Naive B cell (primary cell): ENCODE measurements around the gene KLHDC4. TPM values are rescaled to one million over a fixed set of nuclear protein-coding genes. Genes with fewer than 3 reads are reported as not detected.
A peak's percentile ranks its signal among the peaks of the same experiment; 100 is the strongest.
"Not testable (repeated sequence)": the region's sequence is repeated elsewhere in the genome, so short reads cannot be mapped to it uniquely, and the experiment has no call there.

Source experiments
- ATAC-seq, 2 donors: fragments of 150-1000 bp; cut with Tn5 transposase; 2 replicates each; pipeline ENCODE4 v1.10.0; 2021; ENCODE audit warnings: low read depth in 2 of 2, mild to moderate bottlenecking in 2 of 2, moderate library complexity in 2 of 2
- DNase-seq: peaks from one replicate; pipeline ENCODE4 v3.0.0; 2022
- H3K27ac Mint-ChIP-seq, 6 donors: one replicate each; pipeline ENCODE4 v1.8.0; 2020 to 2022; ENCODE audit warnings: mild to moderate bottlenecking in 6 of 6, mixed read lengths in 6 of 6, moderate library complexity in 5 of 6, inconsistent platforms in 2 of 6
- H3K27me3 Mint-ChIP-seq, 3 donors: one replicate each; pipeline ENCODE4 v1.8.0; 2021 to 2022; ENCODE audit warnings: mixed read lengths in 3 of 3, mild to moderate bottlenecking in 1 of 3
- H3K36me3 Mint-ChIP-seq, 2 donors: one replicate each; pipeline ENCODE4 v1.8.0; 2020 to 2022; ENCODE audit warnings: mixed read lengths in 2 of 2, inconsistent platforms in 1 of 2, mild to moderate bottlenecking in 1 of 2
- H3K4me1 Mint-ChIP-seq, 3 donors: one replicate each; pipeline ENCODE4 v1.8.0; 2020 to 2022; ENCODE audit warnings: mixed read lengths in 3 of 3, inconsistent platforms in 1 of 3, mild to moderate bottlenecking in 1 of 3, moderate library complexity in 1 of 3
- H3K4me3 Mint-ChIP-seq, 8 donors: one replicate each; pipeline ENCODE4 v1.8.0; 2020 to 2022; ENCODE audit warnings: mild to moderate bottlenecking in 8 of 8, mixed read lengths in 8 of 8, moderate library complexity in 8 of 8, inconsistent platforms in 2 of 8
- H3K9me3 Mint-ChIP-seq, 7 donors: one replicate each; pipeline ENCODE4 v1.8.0; 2020 to 2022; ENCODE audit warnings: mixed read lengths in 7 of 7, mild to moderate bottlenecking in 5 of 7, inconsistent platforms in 2 of 7, moderate library complexity in 1 of 7
- polyA plus RNA-seq, 6 donors: library from polyadenylated mRNA; unstranded; fragments of 300-500 nt; fragmentation: Illumina TruSeq; gene quantifications; one replicate each; pipeline ENCODE4 v1.2.3, GENCODE V29; 2021; ENCODE audit warnings: low read depth in 6 of 6

Gene KLHDC4
- polyA plus RNA-seq, 6 donors from 2014 or later = 15.9 to 25.5 (median 20.0) TPM

DNA sequence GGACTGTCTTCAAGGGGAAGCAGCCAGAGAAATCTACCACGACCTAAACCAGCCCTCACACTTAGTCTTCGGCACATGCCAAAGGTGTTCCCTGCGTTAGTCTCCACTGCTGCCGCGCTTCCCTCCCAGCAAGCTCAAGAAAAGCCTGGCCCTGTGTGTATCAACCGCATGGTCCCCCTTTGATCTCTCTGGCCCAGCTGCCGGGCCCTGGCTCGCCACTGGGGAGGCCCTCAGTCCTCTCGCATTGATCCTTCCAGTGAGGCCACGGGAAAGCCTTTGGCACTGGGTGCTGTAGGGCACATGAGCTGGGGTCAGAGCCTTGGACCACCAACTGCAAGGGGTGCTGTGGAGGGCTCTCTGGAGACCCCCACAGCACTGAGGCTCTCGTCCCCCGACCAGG, 29.6 kb upstream of the KLHDC4 start:
- Mint-ChIP-seq H3K36me3 (no peaks in the 10 kb centered on the region), H3K9me3 (peaks cover 0 to 2% (median 0%) of the 10 kb centered on the region in 7 donors), H3K27ac (no peak overlapping the region)

DNA sequence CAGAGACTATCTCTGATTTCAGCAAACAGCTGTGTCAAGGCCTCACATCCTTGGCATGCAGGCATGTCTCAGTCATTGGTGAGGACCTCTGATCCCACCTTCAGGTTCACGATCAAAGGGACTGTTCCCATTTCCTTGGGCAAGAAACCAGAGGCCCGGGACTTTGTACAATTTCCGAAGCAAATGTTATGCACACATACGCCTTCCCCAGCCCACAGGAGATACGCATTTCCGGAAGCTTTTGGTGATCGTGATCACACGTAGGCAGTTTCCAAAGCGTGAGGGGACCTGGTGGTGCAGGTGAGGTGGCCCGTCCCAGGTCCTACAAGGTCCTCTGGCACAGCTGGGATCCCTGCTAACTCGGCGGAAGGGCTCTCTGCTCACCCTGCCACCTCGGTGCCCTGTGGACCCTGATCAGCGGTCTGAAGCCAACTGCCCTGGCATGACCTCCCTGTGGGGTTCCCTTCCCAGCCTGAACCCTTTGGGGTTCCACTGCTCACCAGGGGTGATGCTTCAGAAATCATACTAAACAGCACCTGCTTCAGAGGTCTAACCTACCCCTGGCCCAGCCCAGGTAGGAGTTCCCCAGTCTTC, 28.8 kb upstream of the KLHDC4 start:
- no peak for DNase-seq
- H3K4me3 Mint-ChIP-seq = peak overlapping the region in 1 of 8 donors; percentile 29
- H3K27ac Mint-ChIP-seq = no peak overlapping the region
- no peaks in the 10 kb centered on the region for H3K4me1 Mint-ChIP-seq
- no peaks in the 10 kb centered on the region for H3K36me3 Mint-ChIP-seq
- H3K9me3 Mint-ChIP-seq = peaks cover 0 to 2% (median 0%) of the 10 kb centered on the region in 7 donors
- H3K27me3 Mint-ChIP-seq = peaks cover 0 to 6% (median 0%) of the 10 kb centered on the region in 3 donors
- no peak for ATAC-seq

More for the DNA sequence above, 29.6 kb upstream of the KLHDC4 start:
- Mint-ChIP-seq H3K4me3 (no peak overlapping the region), H3K4me1 (no peaks in the 10 kb centered on the region), H3K27me3 (peaks cover 0 to 6% (median 0%) of the 10 kb centered on the region in 3 donors)
- ATAC-seq = no peak
- DNase-seq = no peak

- ATAC-seq (no peak), DNase-seq (no peak)
- Mint-ChIP-seq H3K36me3 (no peaks in the 10 kb centered on the region), H3K9me3 (no peaks in the 10 kb centered on the region), H3K27me3 (no peaks in the 10 kb centered on the region), H3K4me3 (no peak overlapping the region), H3K4me1 (no peaks in the 10 kb centered on the region), H3K27ac (no peak overlapping the region)
Measured at GRCh38 chr16:87792205-87792565, 26.4 kb upstream of the KLHDC4 start.

GRCh38 chr16:87791295-87792204, 25.8 kb upstream of the KLHDC4 start:
- Mint-ChIP-seq H3K4me1 (no peaks in the 10 kb centered on the region), H3K4me3 (no peak overlapping the region), H3K27ac (no peak overlapping the region), H3K27me3 (no peaks in the 10 kb centered on the region), H3K36me3 (no peaks in the 10 kb centered on the region), H3K9me3 (no peaks in the 10 kb centered on the region)
- DNase-seq = no peak
- ATAC-seq = no peak

DNA sequence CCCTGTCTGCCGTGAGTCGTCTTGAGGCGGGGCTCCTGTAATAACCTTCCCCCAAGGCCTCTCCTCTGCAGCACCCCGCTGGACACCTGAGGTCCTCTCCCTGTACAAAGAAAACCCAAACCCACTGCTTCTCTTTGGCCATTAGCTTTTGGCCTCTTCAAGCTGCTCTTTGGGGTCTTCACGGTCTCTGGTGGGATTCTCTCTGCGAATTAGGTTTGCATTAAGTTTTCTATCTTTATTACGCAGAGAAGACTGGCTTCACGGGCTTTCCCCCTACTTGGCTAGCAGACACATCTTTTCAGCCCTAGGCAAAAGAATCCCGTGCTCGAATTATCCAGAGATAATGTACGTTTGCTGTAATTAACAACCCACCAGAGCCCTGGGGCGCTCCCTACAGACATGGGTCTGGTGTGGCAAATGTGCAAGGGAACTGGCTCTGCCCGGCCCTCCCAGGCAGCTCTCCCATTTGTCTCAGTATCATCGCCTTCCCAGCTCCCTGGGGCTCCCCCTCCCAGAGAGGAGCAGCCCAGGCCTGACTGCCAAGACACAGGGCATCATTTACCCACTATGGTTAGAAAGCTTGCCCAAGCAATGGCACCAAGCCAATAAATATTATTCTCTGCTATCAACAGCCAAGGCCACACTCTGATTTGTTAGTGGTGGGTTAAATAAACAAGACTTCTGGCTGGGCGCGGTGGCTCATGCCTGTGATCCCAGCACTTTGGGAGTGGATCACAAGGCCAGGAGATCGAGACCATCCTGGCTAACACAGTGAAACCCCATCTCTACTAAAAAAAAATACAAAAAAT, 24.7 kb upstream of the KLHDC4 start:
- ATAC-seq = no peak
- Mint-ChIP-seq H3K4me1 (no peaks in the 10 kb centered on the region), H3K36me3 (no peaks in the 10 kb centered on the region), H3K27ac (no peak overlapping the region), H3K9me3 (no peaks in the 10 kb centered on the region), H3K4me3 (no peak overlapping the region), H3K27me3 (no peaks in the 10 kb centered on the region)
- no peak for DNase-seq

- DNase-seq (no peak), ATAC-seq (no peak)
- Mint-ChIP-seq H3K27me3 (no peaks in the 10 kb centered on the region), H3K4me3 (no peak overlapping the region), H3K9me3 (no peaks in the 10 kb centered on the region), H3K27ac (peak overlapping the region in 1 of 6 donors; percentile 76), H3K4me1 (no peaks in the 10 kb centered on the region), H3K36me3 (no peaks in the 10 kb centered on the region)
Measured at GRCh38 chr16:87789437-87790291, 23.9 kb upstream of the KLHDC4 start.

DNA sequence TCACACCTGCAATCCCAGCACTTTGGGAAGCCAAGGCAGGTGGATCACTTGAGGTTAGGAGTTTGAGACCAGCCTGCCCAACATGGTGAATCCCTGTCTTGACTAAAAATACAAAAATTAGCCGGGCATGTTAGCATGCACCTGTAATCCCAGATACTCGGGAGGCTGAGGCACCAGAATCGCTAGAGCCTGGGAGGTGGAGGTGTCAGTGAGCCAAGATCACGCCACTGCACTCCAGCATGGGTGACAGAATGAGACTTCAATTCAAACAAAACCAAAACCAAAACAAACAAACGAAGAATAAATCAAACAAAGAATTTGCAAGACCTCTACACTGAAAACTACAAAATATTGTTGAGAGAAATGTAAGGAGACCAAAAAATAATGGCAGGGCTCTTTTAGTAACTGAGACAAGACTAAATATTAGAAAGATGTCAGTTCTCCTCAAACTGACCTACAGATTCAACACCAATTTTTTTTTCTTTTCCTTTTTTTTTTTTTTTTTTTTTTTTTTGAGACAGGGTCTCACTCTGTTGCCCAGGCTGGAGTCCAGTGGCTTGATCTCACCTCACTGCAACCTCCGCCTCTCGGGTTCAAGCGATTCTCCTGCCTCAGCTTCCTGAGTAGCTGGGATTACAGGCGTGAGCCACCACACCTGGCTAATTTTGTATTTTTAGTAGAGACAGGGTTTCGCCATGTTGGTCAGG, 23.1 kb upstream of the KLHDC4 start:
- ATAC-seq, DNase-seq, H3K36me3 Mint-ChIP-seq, H3K27ac Mint-ChIP-seq, H3K9me3 Mint-ChIP-seq, H3K4me1 Mint-ChIP-seq, H3K4me3 Mint-ChIP-seq, H3K27me3 Mint-ChIP-seq: not testable (repeated sequence)

- not testable (repeated sequence) for ATAC-seq, H3K36me3 Mint-ChIP-seq, H3K27ac Mint-ChIP-seq, H3K9me3 Mint-ChIP-seq, DNase-seq, H3K4me1 Mint-ChIP-seq, H3K27me3 Mint-ChIP-seq, H3K4me3 Mint-ChIP-seq
Measured at GRCh38 chr16:87787451-87788091, 21.8 kb upstream of the KLHDC4 start.

GRCh38 chr16:87784812-87785211, 19.0 kb upstream of the KLHDC4 start:
- Mint-ChIP-seq H3K36me3 (no peaks in the 10 kb centered on the region), H3K9me3 (peaks cover 0 to 14% (median 7%) of the 10 kb centered on the region in 7 donors), H3K27ac (no peak overlapping the region), H3K27me3 (no peaks in the 10 kb centered on the region), H3K4me3 (no peak overlapping the region), H3K4me1 (peaks cover 7 to 21% (median 17%) of the 10 kb centered on the region in 3 donors)
- no peak for DNase-seq
- ATAC-seq = no peak

GRCh38 chr16:87782033-87782432, 16.2 kb upstream of the KLHDC4 start:
- no peaks in the 10 kb centered on the region for H3K27me3 Mint-ChIP-seq
- ATAC-seq (no peak), DNase-seq (no peak)
- H3K4me3 Mint-ChIP-seq = no peak overlapping the region
- H3K36me3 Mint-ChIP-seq = no peaks in the 10 kb centered on the region
- peaks cover 0 to 18% (median 9%) of the 10 kb centered on the region in 7 donors for H3K9me3 Mint-ChIP-seq
- peaks cover 19 to 45% (median 37%) of the 10 kb centered on the region in 3 donors for H3K4me1 Mint-ChIP-seq
- no peak overlapping the region for H3K27ac Mint-ChIP-seq

DNA sequence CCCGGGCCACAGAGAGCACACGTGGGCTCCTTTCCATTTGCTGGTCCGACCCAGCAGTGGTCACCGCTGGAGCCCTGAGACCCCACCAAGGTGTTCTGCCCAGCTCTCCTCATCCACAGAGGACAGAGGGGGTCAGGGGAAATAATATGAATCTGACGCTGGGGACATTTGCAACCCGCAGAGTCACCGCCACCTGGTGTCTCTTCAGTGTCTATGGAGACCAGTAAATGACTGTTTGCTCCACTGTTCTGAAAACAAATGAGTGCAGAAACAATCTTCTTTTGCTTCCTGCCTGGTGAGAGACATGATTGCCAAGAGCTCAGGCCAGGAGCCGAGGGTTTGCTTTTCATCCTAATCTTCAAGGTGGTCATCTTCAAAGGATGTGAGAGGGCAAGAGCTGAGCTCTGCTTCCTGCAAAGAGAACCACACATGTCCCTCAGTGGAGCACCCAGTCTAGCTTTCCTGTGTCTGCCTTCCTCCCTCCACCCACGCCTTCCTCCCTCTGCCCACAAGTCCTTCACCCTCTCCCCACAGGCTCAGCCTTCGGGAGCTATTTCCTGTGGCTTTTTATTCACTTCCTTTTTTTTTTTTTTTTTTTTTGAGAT, 14.7 kb upstream of the KLHDC4 start:
- peak overlapping the region; percentile 94 to 98 (median 96) for H3K27ac Mint-ChIP-seq
- DNase-seq (peak; percentile 66), ATAC-seq (peak; percentile 6 to 12)
- no peaks in the 10 kb centered on the region for H3K36me3 Mint-ChIP-seq
- peaks cover 19 to 45% (median 37%) of the 10 kb centered on the region in 3 donors for H3K4me1 Mint-ChIP-seq
- no peaks in the 10 kb centered on the region for H3K27me3 Mint-ChIP-seq
- H3K4me3 Mint-ChIP-seq = peak overlapping the region; percentile 41 to 83 (median 62)
- H3K9me3 Mint-ChIP-seq = peaks cover 0 to 18% (median 9%) of the 10 kb centered on the region in 7 donors
